ENCODE results near the gene PALLD. TPM values are rescaled to one million over a fixed set of nuclear protein-coding genes. Genes with fewer than 3 reads are reported as not detected.

The PALLD gene
- total and polyA plus RNA-seq, 7 donors: 40.7 to 1,991 (median 1,233) TPM

DNA sequence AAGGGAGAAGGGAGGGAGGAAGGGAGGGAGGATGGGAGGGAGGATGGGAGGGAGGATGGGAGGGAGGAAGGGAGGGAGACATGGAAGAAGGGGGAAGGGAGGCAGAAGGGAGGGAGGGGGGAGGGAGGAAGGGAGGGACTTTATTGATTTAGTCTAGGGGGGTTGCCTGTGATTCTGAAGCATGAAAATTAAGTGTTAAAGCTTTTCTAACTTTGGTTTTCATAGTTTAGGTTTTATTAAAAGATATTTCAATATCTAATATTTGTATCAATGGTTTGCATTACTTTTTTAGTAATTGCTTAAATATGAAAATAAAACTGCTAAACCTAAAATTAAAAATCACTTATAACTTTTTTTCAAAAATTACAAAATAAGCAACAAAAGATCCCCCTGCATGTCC is 2.4 kb downstream of the PALLD start:
- Histone ChIP-seq H3K4me1 (no peaks in the 10 kb centered on the region), H3K27ac (no peak overlapping the region), H3K36me3 (no peaks in the 10 kb centered on the region), H3K27me3 (no peaks in the 10 kb centered on the region), H3K4me3 (no peak overlapping the region), H3K9me3 (no peaks in the 10 kb centered on the region)
- intact Hi-C loops (cut with DNase I): no loop called here
- TF ChIP-seq, protein P1, sequence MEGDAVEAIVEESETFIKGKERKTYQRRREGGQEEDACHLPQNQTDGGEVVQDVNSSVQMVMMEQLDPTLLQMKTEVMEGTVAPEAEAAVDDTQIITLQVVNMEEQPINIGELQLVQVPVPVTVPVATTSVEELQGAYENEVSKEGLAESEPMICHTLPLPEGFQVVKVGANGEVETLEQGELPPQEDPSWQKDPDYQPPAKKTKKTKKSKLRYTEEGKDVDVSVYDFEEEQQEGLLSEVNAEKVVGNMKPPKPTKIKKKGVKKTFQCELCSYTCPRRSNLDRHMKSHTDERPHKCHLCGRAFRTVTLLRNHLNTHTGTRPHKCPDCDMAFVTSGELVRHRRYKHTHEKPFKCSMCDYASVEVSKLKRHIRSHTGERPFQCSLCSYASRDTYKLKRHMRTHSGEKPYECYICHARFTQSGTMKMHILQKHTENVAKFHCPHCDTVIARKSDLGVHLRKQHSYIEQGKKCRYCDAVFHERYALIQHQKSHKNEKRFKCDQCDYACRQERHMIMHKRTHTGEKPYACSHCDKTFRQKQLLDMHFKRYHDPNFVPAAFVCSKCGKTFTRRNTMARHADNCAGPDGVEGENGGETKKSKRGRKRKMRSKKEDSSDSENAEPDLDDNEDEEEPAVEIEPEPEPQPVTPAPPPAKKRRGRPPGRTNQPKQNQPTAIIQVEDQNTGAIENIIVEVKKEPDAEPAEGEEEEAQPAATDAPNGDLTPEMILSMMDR (IDR thresholded peaks at IDR 0.05): no peak
- TF ChIP-seq POLR2AphosphoS5 (IDR thresholded peaks at IDR 0.05) (no peak), POLR2A (IDR thresholded peaks at IDR 0.05) (no peak), EP300 (IDR thresholded peaks at IDR 0.05) (no peak)
- DNase-seq: no peak

DNA sequence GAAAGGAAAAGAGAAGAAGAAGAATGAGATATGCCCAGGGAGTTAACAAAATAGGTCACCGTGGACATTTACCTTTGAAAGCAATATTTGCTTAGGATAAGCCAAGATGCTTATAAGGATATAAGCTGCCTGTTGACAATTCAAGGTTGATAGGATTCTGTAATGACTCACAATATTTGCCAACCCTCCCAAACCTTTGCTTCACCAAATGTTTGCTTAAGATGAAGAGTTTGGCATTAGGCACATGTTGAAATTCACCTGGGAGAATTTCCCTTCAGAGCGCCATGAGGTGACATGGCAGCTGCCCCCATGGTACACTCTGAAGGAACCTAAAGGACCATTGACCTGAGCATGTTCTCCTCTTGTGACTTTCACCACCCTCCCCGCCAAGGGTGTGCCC is 4.6 kb downstream of the PALLD start:
- no peaks in the 10 kb centered on the region for H3K9me3 ChIP-seq
- intact Hi-C loops (cut with DNase I): no loop called here

DNA sequence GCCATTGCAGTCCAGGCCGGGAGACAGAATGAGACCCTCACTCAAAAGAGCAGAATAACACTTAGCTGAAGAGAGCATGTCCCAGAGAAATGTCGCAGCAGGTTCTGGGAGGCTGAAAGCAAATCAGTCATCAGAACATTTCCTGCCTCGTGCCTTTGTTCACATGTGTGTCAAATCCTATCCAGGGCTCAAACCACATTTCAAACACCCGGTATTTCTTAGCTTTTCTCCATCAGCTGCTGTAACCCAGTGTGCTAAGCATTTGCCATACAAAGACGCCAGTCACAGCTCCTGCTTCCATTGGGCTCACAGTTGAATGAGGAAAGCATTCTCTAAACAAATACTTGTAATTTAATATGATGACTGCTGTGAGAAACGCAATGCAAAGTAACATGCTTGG is 6.0 kb downstream of the PALLD start:
- H3K4me1 ChIP-seq: no peaks in the 10 kb centered on the region
- WGBS, 2 donors: 54 to 85% methylated on average over 6 of the region's 6 CpGs
- no peaks in the 10 kb centered on the region for H3K36me3 ChIP-seq
- no peaks in the 10 kb centered on the region for H3K9me3 ChIP-seq
- no peaks in the 10 kb centered on the region for H3K27me3 ChIP-seq
- H3K4me3 ChIP-seq: no peak overlapping the region
- no peak overlapping the region for H3K27ac ChIP-seq
- TF ChIP-seq EP300 (IDR thresholded peaks at IDR 0.05) (no peak), POLR2A (IDR thresholded peaks at IDR 0.05) (no peak), POLR2AphosphoS5 (IDR thresholded peaks at IDR 0.05) (no peak)
- TF ChIP-seq, protein P1 (IDR thresholded peaks at IDR 0.05): no peak
- no peak for DNase-seq
- intact Hi-C loops (cut with DNase I): no loop called here

More for the DNA sequence above, 4.6 kb downstream of the PALLD start:
- Histone ChIP-seq H3K27me3 (no peaks in the 10 kb centered on the region), H3K4me3 (no peak overlapping the region), H3K36me3 (no peaks in the 10 kb centered on the region), H3K4me1 (no peaks in the 10 kb centered on the region), H3K27ac (no peak overlapping the region)
- TF ChIP-seq, protein P1 (IDR thresholded peaks at IDR 0.05): no peak
- TF ChIP-seq POLR2AphosphoS5 (IDR thresholded peaks at IDR 0.05): no peak
- no peak for TF ChIP-seq POLR2A (IDR thresholded peaks at IDR 0.05)
- no peak for TF ChIP-seq EP300 (IDR thresholded peaks at IDR 0.05)
- 24 to 80% methylated on average over 3 of the region's 3 CpGs for WGBS, 2 donors
- no peak for DNase-seq

DNA sequence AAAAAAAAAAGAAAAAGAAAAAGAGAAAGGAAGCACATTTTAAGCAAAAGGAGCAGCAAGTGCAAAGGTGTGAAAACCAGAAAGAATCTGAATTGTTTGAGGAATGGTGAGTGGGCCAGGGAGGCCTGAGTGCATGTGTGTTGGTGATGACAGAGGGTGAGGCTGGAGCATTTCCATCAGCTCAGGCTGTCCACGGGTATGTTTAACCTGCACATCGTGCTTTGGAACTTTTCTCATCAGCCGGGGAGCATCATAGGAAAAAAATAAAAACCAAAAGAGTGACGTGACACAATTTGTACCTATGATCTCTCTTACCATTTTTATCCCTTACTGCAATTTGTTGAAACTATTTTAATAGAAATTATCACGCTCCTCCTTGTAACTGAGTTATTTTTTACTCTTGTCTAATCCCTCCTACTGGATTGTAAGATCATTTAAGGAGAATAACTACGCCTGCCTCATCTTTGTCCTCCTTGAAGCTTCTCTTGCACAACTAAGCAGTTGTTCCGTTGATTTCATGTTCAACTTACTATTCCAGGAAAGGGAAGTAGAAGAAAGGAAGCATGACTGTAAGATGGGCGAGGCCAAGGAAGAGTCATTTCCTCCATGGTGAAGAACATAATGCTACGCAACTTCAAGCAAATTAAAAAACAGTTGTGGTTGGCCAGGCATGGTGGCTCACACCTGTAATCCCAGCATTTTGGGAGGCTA is 7.0 kb downstream of the PALLD start:
- intact Hi-C loops (cut with DNase I): no loop called here
- Histone ChIP-seq H3K27me3 (no peaks in the 10 kb centered on the region), H3K4me1 (no peaks in the 10 kb centered on the region), H3K9me3 (no peaks in the 10 kb centered on the region), H3K27ac (peak overlapping the region in 1 of 4 donors; percentile 17), H3K4me3 (no peak overlapping the region), H3K36me3 (no peaks in the 10 kb centered on the region)
- TF ChIP-seq, protein P1 (IDR thresholded peaks at IDR 0.05): no peak
- TF ChIP-seq POLR2A (IDR thresholded peaks at IDR 0.05) (no peak), POLR2AphosphoS5 (IDR thresholded peaks at IDR 0.05) (peak in 2 of 4 donors; percentile 22 to 53), EP300 (IDR thresholded peaks at IDR 0.05) (peak in 1 of 4 donors; percentile 36)
- WGBS, 2 donors: 86 to 91% methylated on average over 9 of the region's 9 CpGs
- no peak for DNase-seq

DNA sequence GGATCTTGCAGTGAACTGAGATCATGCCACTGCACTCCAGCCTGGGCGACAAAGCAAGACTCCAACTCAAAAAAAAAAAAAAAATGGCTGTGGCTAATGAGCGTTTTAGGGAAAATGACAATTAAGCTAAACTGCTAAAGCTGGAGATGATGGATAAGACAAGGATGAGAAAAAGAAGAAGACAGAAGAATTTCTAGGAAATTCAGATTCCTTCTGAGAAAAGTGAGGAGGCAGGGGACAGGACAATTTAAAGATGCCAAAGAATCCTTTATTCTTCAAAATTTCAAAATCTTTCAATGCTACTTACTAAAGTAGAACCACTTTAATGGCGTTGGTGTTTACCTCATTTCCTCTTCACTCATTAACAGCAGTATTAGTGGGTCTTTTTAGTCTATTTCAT is 7.7 kb downstream of the PALLD start:
- Histone ChIP-seq H3K27me3 (no peaks in the 10 kb centered on the region), H3K4me1 (no peaks in the 10 kb centered on the region), H3K4me3 (no peak overlapping the region), H3K27ac (no peak overlapping the region), H3K9me3 (no peaks in the 10 kb centered on the region), H3K36me3 (no peaks in the 10 kb centered on the region)
- intact Hi-C loops (cut with DNase I): no loop called here
- TF ChIP-seq POLR2AphosphoS5 (IDR thresholded peaks at IDR 0.05) (no peak), EP300 (IDR thresholded peaks at IDR 0.05) (no peak), POLR2A (IDR thresholded peaks at IDR 0.05) (no peak)
- TF ChIP-seq, protein P1 (IDR thresholded peaks at IDR 0.05): no peak
- DNase-seq: no peak
- WGBS, 2 donors: 75 to 94% methylated on average over 3 of the region's 3 CpGs

All from sigmoid colon (tissue), 7 donors.